HG02642 (cell line): ENCODE data around the gene PDGFA.

Source experiments
- ATAC-seq: cut with Tn5 transposase; IDR thresholded peaks from one replicate; pipeline ENCODE4 v1.9.1; 2021; ENCODE audit warnings: mild to moderate bottlenecking; ENCODE audit not compliant: unreplicated experiment, poor library complexity

Gene PDGFA

DNA sequence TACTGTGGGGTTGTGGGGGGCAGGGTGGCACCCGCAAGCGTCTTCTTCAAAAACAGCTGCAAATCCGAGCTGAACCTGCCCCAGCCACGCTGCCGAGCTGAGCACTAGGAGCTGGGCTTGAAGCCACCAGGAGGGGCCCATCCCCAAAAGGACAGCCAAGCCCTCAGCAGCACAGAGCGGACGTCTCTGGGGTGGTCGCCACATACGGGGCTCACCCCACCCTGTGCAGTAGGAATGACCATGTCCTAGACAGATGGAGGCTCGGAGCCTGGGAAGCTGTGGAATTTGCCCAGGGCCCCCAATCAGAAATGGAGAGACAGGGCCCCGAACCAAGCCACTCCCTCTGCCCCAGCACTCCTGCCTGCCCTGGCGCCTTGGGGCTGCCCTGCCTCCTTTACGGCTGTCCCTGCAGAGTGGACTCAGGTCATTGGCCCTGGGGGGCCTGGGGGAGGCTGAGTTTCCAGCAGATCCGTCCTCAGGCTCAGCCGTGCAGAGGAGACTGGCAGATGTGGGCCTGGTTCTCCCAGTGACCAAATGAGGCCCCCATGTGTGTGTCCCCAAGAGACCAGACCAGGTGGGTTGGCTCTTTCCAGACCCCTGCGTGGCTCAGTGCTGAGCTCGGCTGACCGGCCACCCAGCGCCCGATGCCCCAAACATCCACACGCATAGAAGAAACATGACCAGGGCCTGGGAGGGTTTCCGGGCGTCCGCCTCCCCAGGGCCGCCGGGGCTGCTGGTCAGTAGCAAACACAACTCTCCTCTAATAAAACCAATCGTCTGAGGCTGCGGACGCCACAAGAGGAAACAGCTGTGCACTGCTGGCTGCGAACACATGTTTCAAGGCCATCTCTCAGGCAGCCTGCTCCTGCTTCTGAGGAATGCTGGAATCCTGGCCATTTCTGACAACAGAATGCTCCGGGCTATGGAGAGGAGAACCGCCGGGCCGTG lies 54.9 kb downstream of the PDGFA start:
- no peak for ATAC-seq

DNA sequence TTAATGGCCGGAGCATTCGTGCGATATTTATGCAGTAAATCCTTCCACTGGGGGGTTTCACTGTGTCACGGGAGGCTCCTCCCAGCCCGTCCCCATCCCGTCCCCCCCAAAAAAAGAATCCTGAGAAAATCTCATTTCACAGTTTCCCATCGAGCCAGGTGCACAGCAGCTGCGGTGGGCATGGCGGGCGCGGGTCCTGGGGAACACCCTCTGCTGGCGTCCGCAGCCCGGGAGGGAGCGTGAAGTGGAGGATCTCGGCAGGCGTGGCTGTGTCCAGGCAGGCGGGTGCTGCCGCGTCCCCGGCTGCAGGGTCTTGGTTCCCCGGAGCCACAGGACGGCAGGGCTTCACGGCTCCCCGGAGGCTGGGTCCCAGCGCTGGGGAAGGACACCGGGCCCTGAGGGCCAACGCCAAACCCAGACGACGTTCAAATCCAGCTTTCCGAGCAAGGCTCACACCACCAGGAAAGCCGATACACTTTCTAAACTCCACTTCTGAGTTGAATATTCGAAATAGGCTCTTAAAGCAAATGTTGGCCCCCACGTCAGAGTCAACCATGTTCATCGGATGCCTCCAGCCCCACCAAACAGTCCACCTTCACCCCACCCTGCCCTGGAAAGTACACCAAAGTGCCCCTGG lies 55.7 kb downstream of the PDGFA start:
- no peak for ATAC-seq

DNA sequence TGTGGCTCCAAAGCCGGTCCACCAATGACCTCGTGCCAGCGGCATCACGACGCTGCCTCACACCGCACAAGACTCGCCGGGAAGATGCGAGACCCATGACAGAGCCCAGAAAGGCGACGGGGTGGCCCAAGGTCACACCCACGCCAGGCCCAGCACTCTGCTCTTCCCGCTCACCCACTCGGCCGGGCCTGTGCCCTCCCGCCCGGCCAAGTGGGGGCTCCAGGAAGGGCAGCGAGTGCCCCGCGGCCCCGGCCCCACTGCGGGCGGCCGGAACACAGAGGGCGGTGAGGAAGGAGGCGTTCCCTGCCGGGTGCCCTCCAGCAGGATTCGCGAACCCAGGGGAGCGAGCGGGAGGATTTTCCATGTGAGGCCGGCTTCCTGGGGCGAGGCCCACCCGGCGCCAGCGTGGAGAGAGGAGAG lies 56.3 kb downstream of the PDGFA start:
- ATAC-seq: no peak

DNA sequence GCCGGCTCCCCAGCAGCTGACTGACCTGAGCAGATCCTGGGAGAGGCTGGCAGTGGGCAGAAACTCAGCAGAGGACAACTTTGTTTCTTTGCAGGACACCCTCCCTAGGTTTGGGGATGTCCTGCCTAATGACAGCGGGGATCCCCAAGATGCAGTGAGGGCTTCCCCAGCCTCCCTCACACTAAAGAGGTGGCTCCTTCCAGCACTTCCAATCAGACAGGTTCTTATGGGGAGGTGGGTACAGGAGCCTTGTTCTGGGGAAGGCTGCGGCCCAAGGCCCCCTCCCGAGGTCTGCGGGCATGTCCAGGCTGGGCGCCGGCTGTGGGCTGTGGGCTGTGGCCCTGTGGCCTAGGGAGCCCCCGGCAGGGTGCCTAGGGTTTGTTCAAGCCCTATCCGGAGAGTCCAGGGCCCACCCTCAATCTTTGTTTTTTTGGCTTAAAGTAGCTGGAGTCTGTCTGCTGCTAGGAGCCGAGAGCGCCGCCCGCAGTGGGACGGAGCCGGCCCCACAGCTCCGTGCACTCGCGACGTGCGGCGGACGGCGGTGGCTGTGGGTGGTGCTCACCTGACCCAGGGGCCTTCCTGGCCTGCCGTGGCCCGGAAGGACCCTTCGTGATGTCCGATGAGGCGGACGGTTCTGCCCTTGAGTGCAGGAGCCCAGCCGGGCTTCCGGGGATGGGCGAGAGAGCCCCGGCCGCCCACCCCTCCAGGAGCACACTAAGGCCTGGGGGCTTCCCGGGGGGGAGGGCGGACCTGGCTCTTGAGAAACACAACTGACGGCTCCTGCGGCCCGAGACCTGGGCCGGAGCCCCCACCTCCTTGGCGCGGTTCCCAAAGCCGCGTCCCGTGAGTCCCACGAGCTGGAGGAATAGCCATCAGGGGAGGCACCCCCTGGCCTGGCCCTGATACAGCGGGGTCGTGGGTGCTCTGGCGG lies 57.2 kb downstream of the PDGFA start:
- ATAC-seq: no peak

DNA sequence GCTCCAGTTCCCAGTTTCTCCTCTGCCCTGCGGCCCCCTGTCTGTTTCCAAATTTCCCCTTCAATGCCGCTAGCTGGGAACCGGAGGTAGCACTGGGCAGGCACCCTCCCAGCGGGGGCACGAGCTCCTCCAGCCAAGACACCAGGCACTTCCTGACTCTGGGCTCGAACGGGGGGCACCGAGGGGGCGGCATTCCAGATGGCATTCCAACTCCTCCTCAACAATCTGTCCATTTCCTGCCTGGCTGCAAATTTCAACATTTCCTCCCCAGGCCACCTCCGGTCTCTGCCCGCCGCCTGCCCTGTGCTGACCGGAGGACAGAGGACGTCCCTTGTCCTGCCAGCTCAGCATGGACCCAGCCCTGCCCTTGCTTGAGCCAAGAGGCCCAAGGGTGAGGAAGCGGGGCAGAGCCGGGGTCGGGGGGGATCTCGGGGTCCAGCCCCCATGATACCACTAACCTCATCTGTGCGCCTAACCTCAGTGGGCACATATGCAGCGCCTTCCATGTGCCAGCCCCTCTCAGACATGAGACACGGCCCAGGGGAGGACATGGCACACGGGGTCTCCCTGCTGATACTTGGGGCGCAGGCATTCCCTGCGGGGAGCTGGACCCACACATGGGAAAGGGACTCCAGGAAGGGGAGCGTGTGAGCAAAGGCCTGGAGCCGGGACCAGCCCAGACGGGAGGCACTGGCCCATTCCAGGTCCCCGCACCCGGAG lies 58.0 kb downstream of the PDGFA start:
- no peak for ATAC-seq

DNA sequence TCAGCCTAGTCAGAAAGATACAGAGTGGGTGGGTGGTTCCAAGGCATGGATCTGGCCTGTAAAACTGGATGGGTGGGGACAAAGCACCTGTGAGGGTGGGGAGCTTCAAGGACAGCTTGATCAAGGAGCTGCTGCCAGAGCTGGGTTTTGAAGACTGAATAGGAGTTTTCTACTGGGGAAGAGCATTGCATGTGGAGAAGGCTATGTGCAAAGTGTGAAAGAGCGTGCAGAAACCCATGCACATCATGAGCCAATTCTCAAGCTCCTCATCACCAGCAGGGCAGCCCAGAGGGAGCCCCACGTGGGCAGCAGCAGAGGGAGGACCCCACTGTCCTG lies 58.6 kb downstream of the PDGFA start:
- no peak for ATAC-seq

DNA sequence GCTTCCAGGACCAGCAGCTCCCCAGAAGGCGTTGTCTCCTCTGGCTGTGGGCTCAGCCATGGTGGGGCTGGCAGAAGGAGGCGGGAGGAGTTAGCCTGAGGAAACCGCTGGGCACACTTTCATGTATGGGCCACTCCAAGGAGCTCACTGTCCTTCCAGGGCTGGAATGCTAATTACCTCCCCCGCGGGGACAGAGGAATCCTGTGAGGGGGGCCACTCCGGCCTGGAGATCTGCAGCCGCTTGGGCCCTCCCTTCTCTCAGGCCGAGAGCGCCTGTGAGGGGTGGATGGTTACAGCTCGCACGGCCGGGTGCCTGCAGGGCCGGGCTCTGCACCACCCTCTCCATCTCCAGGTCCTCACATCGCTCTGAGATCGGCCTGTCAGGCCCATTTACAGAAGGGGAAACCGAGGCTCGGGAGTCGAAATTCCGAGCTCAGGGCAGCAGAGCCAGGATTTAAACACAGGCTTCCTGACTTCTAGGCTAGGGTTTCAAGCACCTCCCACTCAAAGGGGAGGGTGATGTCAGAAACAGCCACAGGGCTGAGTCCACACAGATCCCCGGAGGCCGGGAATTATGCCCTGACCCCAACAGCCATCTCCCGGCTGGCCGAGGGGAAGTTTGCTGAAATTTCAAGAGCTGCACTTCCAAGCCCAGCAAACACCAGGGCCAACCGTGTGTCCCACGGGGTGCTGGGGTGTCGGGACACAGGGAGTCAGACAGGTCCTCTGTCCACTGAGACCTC lies 59.1 kb downstream of the PDGFA start:
- ATAC-seq: no peak

DNA sequence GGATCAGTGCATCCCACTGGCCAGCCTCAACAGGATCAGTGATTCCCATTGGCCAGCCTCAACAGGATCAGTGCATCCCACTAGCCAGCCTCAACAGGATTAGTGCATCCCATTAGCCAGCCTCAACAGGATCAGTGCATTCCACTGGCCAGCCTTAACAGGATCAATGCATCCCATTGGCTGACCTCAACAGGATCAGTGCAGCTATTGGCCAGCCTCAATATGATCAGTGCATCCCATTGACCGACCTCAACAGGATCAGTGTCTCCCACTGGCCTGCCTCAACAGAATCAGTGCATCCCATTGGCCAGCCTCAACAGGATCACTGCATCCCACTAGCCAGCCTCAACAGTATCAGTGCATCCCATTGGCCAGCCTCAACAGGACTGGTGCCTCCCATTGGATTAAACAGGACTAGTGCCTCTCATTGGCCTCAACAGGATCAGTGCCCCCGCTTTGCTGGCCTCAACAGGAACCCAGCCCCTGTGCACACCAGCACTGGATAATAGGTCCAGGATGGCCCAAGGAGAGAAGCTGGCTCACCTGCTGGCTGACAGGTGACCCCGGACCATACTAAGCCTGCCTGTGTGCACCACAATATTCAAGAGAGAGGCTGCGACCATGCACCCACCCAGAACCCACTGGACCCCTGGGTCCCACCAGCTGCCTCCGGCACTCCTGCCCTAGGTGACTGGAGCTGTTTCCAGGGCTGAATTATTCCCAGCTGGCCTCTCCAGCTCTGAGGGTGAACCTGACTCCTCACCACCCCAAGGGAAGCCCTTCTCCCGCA lies 59.9 kb downstream of the PDGFA start:
- no peak for ATAC-seq

DNA sequence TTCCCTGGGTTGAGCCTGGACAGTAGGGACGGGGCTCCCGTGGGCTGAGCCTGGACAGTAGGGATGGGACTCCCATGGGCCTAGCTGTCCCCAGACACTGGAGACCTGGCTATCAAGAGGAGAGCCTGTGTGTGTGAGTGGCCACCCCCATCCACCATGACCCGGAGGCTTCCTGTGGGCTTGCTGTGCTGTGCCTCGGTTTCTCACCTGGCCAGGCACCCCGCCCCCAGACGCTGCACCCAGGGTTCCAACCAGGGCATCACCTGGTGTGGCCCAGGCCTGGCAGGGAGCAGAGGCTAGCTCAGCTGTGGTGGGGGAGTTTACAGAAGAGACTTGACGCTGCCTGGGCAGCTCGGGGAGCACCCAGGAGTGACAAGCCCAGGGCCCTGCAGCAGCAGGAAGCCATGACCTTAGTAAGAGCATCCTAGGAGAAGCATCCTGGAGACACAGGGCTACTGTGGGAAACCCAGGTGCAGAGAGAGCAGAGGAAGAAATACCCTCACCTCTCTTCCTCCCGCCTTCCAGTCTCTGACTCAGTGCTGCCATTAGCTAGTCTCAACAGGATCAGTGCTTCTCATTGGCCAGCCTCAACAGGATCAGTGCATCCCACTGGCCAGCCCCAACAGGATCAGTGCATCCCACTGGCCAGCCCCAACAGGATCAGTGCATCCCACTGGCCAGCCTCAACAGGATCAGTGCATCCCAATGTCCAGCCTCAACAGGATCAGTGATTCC lies 61.0 kb downstream of the PDGFA start:
- ATAC-seq: no peak

DNA sequence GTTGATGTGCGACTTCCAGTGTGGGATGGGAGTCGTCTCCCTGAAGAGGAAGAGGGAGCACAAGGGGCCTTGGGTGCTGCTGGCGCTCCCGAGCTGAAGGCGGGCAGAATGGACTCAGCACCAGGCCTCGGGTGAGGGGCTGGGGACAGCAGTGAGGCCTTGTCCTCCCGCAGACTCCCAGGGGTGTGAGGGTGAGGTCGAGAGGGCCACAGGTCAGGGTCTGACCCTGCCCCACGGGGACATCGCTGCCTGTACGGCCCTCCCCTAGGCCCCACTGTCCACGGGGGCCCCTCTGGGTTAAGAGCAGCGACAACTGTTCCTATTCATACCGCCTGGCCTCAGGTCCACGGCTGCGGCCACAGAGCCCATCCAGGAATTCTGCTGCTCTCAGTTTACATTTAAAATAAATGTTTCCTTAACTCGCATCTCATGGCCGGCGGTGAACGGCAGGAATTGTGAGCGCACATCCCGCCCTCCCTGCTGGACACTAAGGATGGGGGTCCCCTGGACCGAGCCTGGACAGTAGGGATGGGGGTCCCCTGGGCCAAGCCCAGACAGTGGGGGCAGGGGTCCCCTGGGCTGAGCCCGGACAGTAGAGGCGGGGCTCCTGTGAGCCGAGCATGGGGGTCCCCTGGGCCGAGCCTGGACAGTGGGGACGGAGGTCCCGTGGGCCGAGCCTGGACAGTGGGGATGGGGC lies 61.7 kb downstream of the PDGFA start:
- ATAC-seq: no peak

DNA sequence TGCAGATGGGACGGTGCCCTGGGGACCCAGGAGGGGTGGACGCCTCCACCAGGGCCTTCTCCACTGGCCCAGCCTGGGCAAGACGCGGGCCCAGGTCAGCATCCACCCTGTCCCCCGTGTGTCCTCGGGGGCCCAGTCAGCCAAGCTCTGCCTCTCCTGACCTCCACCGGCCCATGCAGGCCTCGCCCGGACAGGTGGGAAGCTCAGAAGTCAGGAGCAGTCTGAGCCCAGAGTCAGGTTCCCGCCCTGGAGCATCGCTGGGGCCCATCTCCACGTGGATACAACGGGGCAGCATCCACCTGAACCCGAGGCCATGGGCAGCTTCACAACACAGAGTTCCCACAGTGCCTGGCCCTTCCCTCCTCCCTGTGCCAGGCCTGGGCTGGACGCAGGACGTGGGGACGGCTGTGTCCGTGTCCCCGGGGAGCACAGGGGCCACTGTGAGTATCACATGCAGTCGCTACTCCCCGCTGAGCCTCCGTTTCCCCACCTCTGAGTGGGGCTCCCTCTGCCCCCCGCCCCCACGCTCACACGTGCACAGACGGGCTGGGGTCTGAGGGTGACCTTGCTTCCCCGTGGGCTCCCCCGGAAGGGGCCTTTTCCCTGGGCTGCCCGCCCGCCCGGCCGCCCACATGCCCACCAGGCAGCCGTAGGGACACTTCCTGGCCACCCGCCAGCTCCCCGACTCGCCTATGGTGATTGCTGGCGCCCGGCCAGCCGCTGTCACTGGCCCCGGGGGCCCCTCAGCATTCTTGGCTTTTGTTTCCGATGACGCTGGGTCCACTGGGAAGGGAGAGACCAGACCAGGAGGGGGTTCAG lies 64.3 kb downstream of the PDGFA start:
- no peak for ATAC-seq

DNA sequence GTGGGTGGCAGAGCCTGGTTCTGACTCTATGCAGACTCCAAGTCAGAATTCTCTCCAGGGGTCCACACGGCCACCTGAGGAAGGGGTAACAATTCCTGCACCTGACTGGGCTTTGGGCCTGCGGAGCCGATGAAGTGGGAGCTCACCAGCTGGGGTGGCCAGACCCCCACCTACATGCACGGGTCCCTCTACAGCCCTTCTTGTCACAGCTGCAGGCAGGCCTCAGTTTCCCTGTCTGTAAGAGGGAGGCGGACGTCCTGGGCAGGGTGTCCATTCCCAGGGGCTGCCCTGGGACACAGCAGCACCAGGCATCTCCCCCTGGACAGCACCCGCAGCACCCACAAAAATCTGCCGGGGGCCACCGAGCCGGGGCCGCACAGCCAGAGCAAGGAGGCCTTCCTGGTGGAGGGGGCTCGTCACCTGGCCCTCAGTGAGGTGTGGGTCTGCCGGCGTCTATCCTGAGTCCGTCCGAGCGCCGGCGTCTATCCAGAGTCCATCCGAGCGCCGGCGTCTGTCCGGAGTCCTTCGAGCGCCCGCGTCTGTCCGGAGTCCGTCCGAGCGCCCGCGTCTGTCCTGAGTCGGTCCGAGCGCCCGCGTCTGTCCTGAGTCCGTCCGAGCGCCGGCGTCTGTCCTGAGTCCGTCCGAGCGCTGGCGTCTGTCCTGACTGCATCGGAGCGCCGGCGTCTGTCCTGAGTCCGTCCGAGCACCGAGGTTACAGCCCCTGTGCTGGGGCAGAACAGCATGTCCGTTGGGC lies 65.1 kb downstream of the PDGFA start:
- no peak for ATAC-seq

DNA sequence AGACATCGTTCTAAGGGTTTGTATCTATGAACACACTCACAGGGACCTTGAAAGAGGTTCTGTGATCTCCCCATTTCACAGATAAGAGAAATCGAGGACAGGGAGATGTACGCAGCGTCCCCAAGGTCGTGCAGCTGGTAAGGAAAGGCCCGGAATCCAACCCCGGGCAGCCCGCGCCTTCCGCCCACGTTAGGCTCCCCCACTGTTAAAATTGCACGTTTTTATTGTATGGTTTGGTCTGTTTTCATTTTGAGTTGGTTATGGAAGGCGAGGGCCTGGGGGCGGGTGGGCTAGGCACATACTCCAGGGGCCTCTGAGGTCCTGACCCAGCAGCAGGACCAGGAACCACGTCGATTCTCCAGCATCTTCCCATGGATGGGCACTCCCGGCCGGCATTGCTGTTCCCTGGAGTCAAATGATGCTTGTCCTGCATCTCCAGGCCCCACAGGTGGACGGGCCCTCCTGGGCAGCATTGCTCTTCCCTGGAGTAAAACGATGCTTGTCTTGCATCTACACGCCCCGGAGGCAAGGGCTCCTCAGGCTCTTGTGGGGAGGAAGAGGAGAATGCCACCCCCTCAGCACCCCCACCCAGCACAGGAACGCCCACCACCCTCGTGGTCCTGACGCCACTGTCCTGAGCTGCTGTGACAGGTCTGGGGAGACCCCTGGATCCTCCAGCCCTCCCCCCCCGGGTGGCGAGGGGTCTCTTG lies 65.9 kb downstream of the PDGFA start:
- ATAC-seq: no peak

DNA sequence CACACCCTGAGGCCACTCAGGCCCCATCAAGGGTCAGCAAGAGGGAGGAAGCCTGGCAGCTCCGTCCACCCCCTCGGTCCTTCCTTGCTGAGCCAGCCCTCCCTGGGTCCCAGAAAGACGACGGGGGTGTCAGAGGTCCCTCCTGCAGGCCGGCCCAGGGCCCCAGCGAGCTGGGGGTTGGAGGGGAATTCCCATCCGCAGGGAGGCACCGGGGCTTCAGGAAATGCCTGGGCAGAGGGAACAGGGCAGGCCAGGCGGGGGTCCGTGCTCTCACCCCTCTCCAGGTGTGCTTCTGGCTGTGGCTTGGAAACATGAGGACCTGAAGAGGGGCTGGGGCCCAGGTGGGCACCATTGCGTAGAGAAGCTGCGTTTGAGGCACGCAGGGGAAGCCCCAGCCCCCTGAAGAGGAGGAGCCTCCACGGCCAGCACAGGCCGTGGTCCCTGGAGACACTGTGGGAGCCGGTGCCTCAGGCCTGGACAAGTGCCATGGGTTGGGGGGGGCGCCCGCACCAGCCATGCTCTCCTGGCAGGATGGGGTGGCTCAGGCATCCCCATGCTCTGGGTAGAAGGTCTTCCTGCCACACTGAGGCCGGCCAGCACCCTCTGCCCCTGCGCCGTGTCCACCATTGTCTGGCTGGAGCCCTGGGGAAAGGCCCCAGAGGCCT lies 66.7 kb downstream of the PDGFA start:
- ATAC-seq: no peak

DNA sequence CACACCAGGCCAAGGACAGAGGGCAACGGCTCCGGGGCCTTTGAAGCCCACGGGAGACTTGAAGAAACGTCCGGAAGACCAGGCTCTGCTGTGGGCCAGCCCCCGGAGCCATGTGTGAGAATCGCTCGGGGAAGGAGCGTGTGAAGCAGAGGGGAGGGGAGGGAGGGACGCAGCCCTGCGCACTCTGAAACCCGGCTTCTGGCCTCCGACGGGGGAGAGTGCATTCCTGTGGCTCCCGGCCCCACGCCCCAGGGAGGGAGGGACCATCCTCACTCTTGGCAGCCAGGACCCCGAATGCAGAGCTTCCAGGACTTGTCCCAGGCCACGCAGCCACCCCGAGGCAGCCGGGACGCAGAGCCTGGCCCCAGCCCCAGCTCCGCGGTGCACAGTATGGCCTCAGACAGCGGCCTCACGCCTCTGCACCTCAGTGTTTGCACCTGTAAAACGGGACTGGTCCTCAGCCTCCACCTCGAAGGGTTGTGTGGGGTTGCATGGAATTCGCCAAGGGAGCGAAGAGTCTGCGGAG lies 67.4 kb downstream of the PDGFA start:
- ATAC-seq: no peak
